RWPE1 (cell line): ENCODE results near the gene PTAFR.

Experiments used
- CTCF ChIA-PET: fragments of 350-600 bp; sonication (Branson Sonifier 250); formaldehyde crosslinking; extraction: SDS; loops from one replicate; lab custom pipeline; 2021; lab: Yijun Ruan, JAX
- POLR2A ChIA-PET: fragments of 400-600 bp; formaldehyde crosslinking; extraction: SDS; loops from one replicate; lab custom pipeline; 2020; ENCODE audit warnings: antibody characterized with exemption; ENCODE audit not compliant: low non-redundant PET; lab: Yijun Ruan, JAX
- DNase-seq: peaks from one replicate; pipeline ENCODE4 v3.0.0; 2012; ENCODE audit warnings: low spot score
- H3K27ac ChIP-seq: fragments of 450-650 bp; 2 replicates; pipeline ENCODE4 v1.5.1; 2017
- TF ChIP-seq, protein P1 (sequence below): fragments of 450-650 bp; conservative IDR thresholded peaks from 2 replicates; pipeline ENCODE4 v1.5.1; 2017; ENCODE audit warnings: low read depth, mild to moderate bottlenecking

Gene PTAFR

DNA sequence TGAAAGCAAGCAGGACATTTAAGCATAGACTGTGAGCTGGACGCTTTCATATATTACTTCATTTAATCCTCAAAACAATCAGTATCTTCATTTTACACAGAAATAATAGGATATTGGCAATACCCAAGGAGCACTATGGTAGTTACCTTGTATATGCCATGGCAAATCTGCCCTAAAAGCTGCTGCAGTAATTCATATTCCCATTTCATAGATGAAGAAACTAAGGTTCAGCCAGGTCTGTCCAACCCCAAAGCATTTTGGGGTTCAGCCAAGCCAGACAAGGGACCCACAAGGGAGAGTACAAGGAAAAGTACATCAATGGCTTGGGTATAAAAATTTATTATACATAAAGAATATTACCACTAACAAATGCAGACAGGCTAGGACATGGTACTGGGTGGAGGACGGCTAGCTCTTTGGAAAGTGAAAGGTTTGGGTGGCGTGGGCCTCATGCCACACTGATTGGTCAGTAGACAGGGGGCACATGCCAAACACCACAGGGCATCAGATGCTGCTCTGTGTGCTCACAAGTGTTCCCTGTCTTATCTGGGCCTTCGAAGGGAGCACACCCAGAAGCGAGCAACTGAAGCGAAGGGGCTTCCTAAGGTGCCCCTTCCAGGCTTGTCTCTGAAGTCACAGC is 23.9 kb upstream of the PTAFR start:
- no peak overlapping the region for H3K27ac ChIP-seq
- TF ChIP-seq, protein P1, sequence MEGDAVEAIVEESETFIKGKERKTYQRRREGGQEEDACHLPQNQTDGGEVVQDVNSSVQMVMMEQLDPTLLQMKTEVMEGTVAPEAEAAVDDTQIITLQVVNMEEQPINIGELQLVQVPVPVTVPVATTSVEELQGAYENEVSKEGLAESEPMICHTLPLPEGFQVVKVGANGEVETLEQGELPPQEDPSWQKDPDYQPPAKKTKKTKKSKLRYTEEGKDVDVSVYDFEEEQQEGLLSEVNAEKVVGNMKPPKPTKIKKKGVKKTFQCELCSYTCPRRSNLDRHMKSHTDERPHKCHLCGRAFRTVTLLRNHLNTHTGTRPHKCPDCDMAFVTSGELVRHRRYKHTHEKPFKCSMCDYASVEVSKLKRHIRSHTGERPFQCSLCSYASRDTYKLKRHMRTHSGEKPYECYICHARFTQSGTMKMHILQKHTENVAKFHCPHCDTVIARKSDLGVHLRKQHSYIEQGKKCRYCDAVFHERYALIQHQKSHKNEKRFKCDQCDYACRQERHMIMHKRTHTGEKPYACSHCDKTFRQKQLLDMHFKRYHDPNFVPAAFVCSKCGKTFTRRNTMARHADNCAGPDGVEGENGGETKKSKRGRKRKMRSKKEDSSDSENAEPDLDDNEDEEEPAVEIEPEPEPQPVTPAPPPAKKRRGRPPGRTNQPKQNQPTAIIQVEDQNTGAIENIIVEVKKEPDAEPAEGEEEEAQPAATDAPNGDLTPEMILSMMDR: no peak
- CTCF ChIA-PET: interaction anchor here (0.6 to 0.7 kb wide), 2 partner anchors 11 to 427 kb away, joined by 4 read pairs; no protein-coding TSS in a partner anchor
- POLR2A ChIA-PET: no interaction called here
- DNase-seq: no peak

DNA sequence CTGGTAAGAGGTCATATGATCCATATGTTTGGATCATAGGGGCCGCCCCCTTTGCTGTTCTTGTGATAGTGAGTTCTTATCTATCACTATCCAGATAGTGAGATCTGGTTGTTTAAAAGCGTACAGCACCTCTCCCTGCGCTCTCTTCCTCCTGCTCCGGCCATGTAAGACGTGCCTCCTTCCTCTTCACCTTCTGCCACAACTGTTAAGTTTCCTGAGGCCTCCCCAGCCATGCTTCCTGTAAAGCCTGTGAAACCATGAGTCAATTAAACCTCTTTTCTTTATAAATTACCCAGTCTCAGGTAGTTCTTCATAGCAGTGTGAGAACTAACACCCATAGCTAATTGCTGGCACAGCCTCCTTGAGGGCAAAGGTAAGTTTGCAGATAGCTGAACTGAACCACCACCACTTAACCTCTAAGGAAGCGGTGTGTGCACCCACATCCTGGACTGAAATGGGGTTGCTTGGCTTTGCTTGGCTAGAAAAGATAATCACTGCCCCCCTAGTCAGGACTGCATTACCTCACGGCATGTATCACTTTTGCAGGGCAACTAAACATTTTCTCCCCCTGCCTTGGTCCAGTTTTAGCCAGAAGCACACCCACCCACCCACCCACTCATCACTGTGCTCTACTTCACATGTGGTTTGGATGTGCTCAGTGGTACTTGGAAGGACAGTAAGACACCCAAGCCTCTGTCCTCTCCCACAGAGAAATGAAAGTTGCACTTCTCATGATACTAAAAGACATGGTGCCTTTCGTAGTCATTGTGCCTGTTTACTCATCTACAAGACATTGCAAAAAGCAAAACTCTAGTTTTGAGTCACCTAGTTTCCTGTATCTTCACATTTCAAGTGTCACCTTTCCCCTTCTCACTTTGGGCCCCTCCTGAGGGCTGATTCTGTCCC is 23.1 kb upstream of the PTAFR start:
- CTCF ChIA-PET: interaction anchor here (0.6 to 0.7 kb wide), 3 partner anchors 9 to 426 kb away, joined by 3 to 4 read pairs (median 4); no protein-coding TSS in a partner anchor
- POLR2A ChIA-PET: no interaction called here
- DNase-seq: no peak
- TF ChIP-seq, protein P1: no peak
- H3K27ac ChIP-seq: no peak overlapping the region

DNA sequence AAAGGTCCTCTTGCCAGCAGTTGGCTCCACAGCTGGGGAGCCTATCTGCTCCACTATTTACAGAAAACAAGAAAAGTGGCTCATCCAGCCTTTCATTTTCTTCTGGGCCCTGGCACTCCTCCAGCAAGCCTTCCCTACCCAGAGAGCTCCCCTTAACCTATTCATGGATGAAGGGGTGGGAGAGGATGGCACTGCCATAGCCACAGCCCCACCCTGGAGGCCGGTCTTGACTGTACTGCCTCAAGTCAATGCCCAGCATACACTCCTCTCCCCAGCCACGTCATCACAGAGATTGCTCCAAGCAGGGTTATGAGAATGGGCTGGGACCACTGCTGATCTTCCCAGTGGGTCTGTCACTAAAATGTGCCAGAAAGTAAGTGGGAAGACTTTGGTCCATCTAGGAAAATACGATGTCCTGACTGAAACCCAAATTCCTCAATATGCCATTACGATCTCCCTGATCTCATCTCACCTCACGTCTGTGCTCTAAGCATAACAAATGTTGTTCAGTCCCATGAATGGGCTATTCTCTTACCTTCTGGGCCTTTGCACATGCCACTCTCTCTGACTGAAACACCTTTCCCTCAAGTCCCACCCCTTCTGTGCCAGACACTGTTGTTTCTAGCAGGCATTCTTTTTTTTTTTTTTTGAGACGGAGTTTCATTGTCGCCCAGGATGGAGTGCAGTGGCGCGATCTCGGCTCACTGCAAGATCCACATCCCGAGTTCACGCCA is 21.4 kb upstream of the PTAFR start:
- TF ChIP-seq, protein P1: no peak
- CTCF ChIA-PET: interaction anchor here (0.6 to 1.4 kb wide), 2 partner anchors 36 to 107 kb away, joined by 4 to 5 read pairs; no protein-coding TSS in a partner anchor
- POLR2A ChIA-PET: no interaction called here
- H3K27ac ChIP-seq: peak overlapping the region; percentile 74
- no peak for DNase-seq

DNA sequence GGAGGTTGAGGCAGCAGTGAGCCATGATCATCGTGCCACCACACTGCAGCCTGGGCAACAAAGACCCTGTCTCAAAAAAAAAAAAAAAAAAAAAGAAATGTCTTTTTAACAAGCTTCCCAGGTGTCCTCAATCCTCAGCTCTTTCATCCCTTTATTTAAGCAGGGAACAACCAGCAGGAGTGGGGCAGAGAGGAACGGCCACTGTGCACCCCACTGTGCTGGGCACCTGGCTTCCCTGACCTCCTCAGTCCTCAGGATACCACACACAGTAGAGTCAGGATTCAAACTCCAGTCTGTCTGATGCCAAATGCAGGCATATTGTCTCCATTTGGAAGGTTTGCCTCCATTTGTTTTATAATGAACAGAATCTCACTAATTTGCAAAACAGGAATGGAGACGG is 19.8 kb upstream of the PTAFR start:
- ChIA-PET CTCF (interaction anchor here (0.6 to 1.4 kb wide), 2 partner anchors 10 to 105 kb away, joined by 3 to 5 read pairs; no protein-coding TSS in a partner anchor), POLR2A (no interaction called here)
- no peak for DNase-seq
- TF ChIP-seq, protein P1: no peak
- H3K27ac ChIP-seq: peak overlapping the region; percentile 74

DNA sequence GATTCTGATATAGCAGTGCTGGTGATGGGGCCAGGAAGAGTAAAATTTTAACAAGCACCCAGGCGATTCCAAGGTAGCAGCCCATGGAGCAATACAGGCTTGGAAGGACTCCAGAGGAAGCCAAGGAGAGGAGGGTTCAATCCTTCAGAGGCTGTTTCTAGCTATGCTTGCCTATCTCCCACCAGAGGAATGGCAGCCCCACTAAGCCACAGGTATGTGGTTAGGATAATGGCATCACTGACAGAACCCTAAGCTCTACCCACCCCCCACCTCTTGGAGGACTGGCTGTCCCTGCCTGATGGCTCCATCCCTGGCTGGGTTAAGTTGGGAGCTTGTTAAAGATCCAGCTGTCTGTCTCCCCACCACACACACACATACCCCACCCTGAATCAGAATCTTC is 19.3 kb upstream of the PTAFR start:
- POLR2A ChIA-PET: no interaction called here
- no peak for DNase-seq
- TF ChIP-seq, protein P1: no peak
- CTCF ChIA-PET: interaction anchor here (0.7 kb wide), 1 partner anchor 73 kb away, joined by 6 read pairs; no protein-coding TSS in a partner anchor
- H3K27ac ChIP-seq: peak overlapping the region; percentile 74; the same call in 1 of the 2 replicates
